ENCODE measurements around the gene IL1RN. TPM values are rescaled to one million over a fixed set of nuclear protein-coding genes. Genes with fewer than 3 reads are reported as not detected.

IL1RN gene
- total and polyA plus RNA-seq, 2 of the 13 experiments (the other 11 are each of a cell fraction or from before 2014, with no cell fraction given), result 21.2 to 101 TPM

GRCh38 chr2:113167115-113167932, 39.9 kb downstream of the IL1RN start (continued):
- TF ChIP-seq REST (IDR thresholded peaks at IDR 0.05; ENCODE audit: borderline replicate concordance in 1 of 2, low read depth in 1 of 2, low read length in 2 of 2), result no peak
- peak; percentile 99 for TF ChIP-seq ZGPAT (CRISPR knock-in tag; IDR thresholded peaks at IDR 0.05)
- TF ChIP-seq PPARG (CRISPR knock-in tag; conservative IDR thresholded peaks at IDR 0.05), result peak; percentile 88; the same call in 1 of the 2 replicates
- peak; percentile 40; the same call in 1 of the 2 replicates for TF ChIP-seq NFAT5 (CRISPR knock-in tag; IDR thresholded peaks at IDR 0.05)
- 0 out of 2 replicates have a peak, but pooled peaks have one; percentile 31 for TF ChIP-seq ZNF569 (CRISPR knock-in tag; IDR thresholded peaks at IDR 0.05; ENCODE audit: borderline replicate concordance)
- TF ChIP-seq ZNF335 (CRISPR knock-in tag; IDR thresholded peaks at IDR 0.05), result peak; percentile 95
- 0 out of 2 replicates have a peak, but pooled peaks have one; percentile 50 for TF ChIP-seq ZNF629 (CRISPR knock-in tag; conservative IDR thresholded peaks at IDR 0.05)
- TF ChIP-seq NFKBIZ (CRISPR knock-in tag; IDR thresholded peaks at IDR 0.05), result peak; percentile 88
- TF ChIP-seq, protein P1, sequence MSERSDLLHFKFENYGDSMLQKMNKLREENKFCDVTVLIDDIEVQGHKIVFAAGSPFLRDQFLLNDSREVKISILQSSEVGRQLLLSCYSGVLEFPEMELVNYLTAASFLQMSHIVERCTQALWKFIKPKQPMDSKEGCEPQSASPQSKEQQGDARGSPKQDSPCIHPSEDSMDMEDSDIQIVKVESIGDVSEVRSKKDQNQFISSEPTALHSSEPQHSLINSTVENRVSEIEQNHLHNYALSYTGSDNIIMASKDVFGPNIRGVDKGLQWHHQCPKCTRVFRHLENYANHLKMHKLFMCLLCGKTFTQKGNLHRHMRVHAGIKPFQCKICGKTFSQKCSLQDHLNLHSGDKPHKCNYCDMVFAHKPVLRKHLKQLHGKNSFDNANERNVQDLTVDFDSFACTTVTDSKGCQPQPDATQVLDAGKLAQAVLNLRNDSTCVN (CRISPR knock-in tag; IDR thresholded peaks at IDR 0.05; ENCODE audit: borderline replicate concordance), result peak; percentile 98
- TF ChIP-seq, protein P2, sequence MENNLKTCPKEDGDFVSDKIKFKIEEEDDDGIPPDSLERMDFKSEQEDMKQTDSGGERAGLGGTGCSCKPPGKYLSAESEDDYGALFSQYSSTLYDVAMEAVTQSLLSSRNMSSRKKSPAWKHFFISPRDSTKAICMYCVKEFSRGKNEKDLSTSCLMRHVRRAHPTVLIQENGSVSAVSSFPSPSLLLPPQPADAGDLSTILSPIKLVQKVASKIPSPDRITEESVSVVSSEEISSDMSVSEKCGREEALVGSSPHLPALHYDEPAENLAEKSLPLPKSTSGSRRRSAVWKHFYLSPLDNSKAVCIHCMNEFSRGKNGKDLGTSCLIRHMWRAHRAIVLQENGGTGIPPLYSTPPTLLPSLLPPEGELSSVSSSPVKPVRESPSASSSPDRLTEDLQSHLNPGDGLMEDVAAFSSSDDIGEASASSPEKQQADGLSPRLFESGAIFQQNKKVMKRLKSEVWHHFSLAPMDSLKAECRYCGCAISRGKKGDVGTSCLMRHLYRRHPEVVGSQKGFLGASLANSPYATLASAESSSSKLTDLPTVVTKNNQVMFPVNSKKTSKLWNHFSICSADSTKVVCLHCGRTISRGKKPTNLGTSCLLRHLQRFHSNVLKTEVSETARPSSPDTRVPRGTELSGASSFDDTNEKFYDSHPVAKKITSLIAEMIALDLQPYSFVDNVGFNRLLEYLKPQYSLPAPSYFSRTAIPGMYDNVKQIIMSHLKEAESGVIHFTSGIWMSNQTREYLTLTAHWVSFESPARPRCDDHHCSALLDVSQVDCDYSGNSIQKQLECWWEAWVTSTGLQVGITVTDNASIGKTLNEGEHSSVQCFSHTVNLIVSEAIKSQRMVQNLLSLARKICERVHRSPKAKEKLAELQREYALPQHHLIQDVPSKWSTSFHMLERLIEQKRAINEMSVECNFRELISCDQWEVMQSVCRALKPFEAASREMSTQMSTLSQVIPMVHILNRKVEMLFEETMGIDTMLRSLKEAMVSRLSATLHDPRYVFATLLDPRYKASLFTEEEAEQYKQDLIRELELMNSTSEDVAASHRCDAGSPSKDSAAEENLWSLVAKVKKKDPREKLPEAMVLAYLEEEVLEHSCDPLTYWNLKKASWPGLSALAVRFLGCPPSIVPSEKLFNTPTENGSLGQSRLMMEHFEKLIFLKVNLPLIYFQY (CRISPR knock-in tag; IDR thresholded peaks at IDR 0.05; ENCODE audit: borderline replicate concordance), result peak; percentile 96
- TF ChIP-seq ZNF891 (CRISPR knock-in tag; IDR thresholded peaks at IDR 0.05), result 0 out of 2 replicates have a peak, but pooled peaks have one; percentile 46
